ENCODE results near the gene SOX13.

SOX13 gene

GRCh38 chr1:204149107-204149506 is 76.2 kb downstream of the SOX13 start:
- no peak overlapping the region for H3K4me3 ChIP-seq (ENCODE audit: low read length)
- TF ChIP-seq CTCF (conservative IDR thresholded peaks at IDR 0.05; ENCODE audit: low read depth, low read length), result no peak
- no peak for DNase-seq (ENCODE audit: low read depth)

- no peak overlapping the region for H3K4me3 ChIP-seq (ENCODE audit: low read length)
- DNase-seq (ENCODE audit: low read depth), result no peak
- TF ChIP-seq CTCF (conservative IDR thresholded peaks at IDR 0.05; ENCODE audit: low read depth, low read length), result no peak
Measured at GRCh38 chr1:204149635-204150565, 77.0 kb downstream of the SOX13 start.

GRCh38 chr1:204150702-204151551 is 78.0 kb downstream of the SOX13 start:
- peak overlapping the region; percentile 56 for H3K4me3 ChIP-seq (ENCODE audit: low read length)
- TF ChIP-seq CTCF (conservative IDR thresholded peaks at IDR 0.05; ENCODE audit: low read depth, low read length), result no peak
- no peak for DNase-seq (ENCODE audit: low read depth)

GRCh38 chr1:204151552-204152309 is 78.8 kb downstream of the SOX13 start, which contains the start of gene ETNK2:
Gene ETNK2, minus strand, starts transcription at chr1:204152044. Its CDS starts 192 bp downstream, at chr1:204151852.
- DNase-seq (ENCODE audit: low read depth), result no peak
- H3K4me3 ChIP-seq (ENCODE audit: low read length), result peak within 1 kb of the TSS; percentile 56
- TF ChIP-seq CTCF (conservative IDR thresholded peaks at IDR 0.05; ENCODE audit: low read depth, low read length), result no peak

GRCh38 chr1:204152310-204153044 is 79.6 kb downstream of the SOX13 start:
- TF ChIP-seq CTCF (conservative IDR thresholded peaks at IDR 0.05; ENCODE audit: low read depth, low read length), result no peak
- no peak for DNase-seq (ENCODE audit: low read depth)
- H3K4me3 ChIP-seq (ENCODE audit: low read length), result peak overlapping the region; percentile 53

GRCh38 chr1:204153667-204154066 is 80.8 kb downstream of the SOX13 start:
- TF ChIP-seq CTCF (conservative IDR thresholded peaks at IDR 0.05; ENCODE audit: low read depth, low read length), result no peak
- DNase-seq (ENCODE audit: low read depth), result no peak
- no peak overlapping the region for H3K4me3 ChIP-seq (ENCODE audit: low read length)
